Measurements from ENCODE around the gene ZNF484. TPM values are rescaled to one million over a fixed set of nuclear protein-coding genes. Genes with fewer than 3 reads are reported as not detected.
"Not testable (repeated sequence)": the region's sequence is repeated elsewhere in the genome, so short reads cannot be mapped to it uniquely, and the experiment has no call there.

ZNF484 gene
- total and polyA plus RNA-seq, 7 donors: 0.79 to 6.1 (median 3.9) TPM

GRCh38 chr9:92890761-92891160 lies 12.9 kb upstream of the ZNF484 start:
- no peak overlapping the region for H3K27ac ChIP-seq

GRCh38 chr9:92887880-92888338 lies 10.1 kb upstream of the ZNF484 start:
- Histone ChIP-seq H3K36me3 (ENCODE audit: insufficient read depth in 1 of 2, low read depth in 1 of 2) (no peaks in the 10 kb centered on the region), H3K27ac (no peak overlapping the region), H3K27me3 (ENCODE audit: insufficient read depth in 3 of 3, low read length in 2 of 3) (no peaks in the 10 kb centered on the region), H3K4me1 (no peaks in the 10 kb centered on the region), H3K9me3 (no peaks in the 10 kb centered on the region), H3K4me3 (no peak overlapping the region)
- no peak for ATAC-seq
- DNase-seq: no peak
- intact Hi-C loops (cut with DNase I): no loop called here
- 69 to 73% (median 70%) methylated on average over 5 of the region's 5 CpGs for WGBS, 3 donors
- no peak for TF ChIP-seq CTCF (IDR thresholded peaks at IDR 0.05)

More at GRCh38 chr9:92890761-92891160, 12.9 kb upstream of the ZNF484 start:
- ATAC-seq (no peak), DNase-seq (no peak)
- intact Hi-C loops (cut with DNase I): no loop called here
- Histone ChIP-seq H3K27me3 (ENCODE audit: insufficient read depth in 3 of 3, low read length in 2 of 3) (no peaks in the 10 kb centered on the region), H3K4me1 (no peaks in the 10 kb centered on the region), H3K36me3 (ENCODE audit: insufficient read depth in 1 of 2, low read depth in 1 of 2) (no peaks in the 10 kb centered on the region), H3K4me3 (no peak overlapping the region), H3K9me3 (no peaks in the 10 kb centered on the region)
- 75 to 77% (median 76%) methylated on average over 2 of the region's 2 CpGs for WGBS, 3 donors
- TF ChIP-seq CTCF (IDR thresholded peaks at IDR 0.05): no peak

- H3K4me3 ChIP-seq; H3K4me1 ChIP-seq; intact Hi-C loops (cut with DNase I); DNase-seq; H3K27me3 ChIP-seq (ENCODE audit: insufficient read depth in 3 of 3, low read length in 2 of 3); H3K9me3 ChIP-seq; H3K36me3 ChIP-seq (ENCODE audit: insufficient read depth in 1 of 2, low read depth in 1 of 2); ATAC-seq; H3K27ac ChIP-seq: not testable (repeated sequence)
- 67 to 74% (median 68%) methylated on average over 8 of the region's 8 CpGs for WGBS, 3 donors
Observed at GRCh38 chr9:92886846-92887610, 9.2 kb upstream of the ZNF484 start.

GRCh38 chr9:92883666-92884405 lies 6.0 kb upstream of the ZNF484 start:
- ATAC-seq; H3K27me3 ChIP-seq (ENCODE audit: insufficient read depth in 3 of 3, low read length in 2 of 3); H3K4me1 ChIP-seq; H3K9me3 ChIP-seq; intact Hi-C loops (cut with DNase I); H3K27ac ChIP-seq; H3K36me3 ChIP-seq (ENCODE audit: insufficient read depth in 1 of 2, low read depth in 1 of 2); H3K4me3 ChIP-seq; DNase-seq: not testable (repeated sequence)
- 73 to 81% (median 79%) methylated on average over 15 of the region's 15 CpGs for WGBS, 3 donors

GRCh38 chr9:92882276-92882675 lies 4.4 kb upstream of the ZNF484 start:
- no peaks in the 10 kb centered on the region for H3K4me1 ChIP-seq
- ATAC-seq (no peak), DNase-seq (no peak)
- no peaks in the 10 kb centered on the region for H3K36me3 ChIP-seq (ENCODE audit: insufficient read depth in 1 of 2, low read depth in 1 of 2)
- H3K9me3 ChIP-seq: no peaks in the 10 kb centered on the region
- no peak overlapping the region for H3K4me3 ChIP-seq
- 61 to 71% (median 64%) methylated on average over 5 of the region's 5 CpGs for WGBS, 3 donors
- H3K27me3 ChIP-seq (ENCODE audit: insufficient read depth in 3 of 3, low read length in 2 of 3): no peaks in the 10 kb centered on the region
- no peak overlapping the region for H3K27ac ChIP-seq
- no peak for TF ChIP-seq CTCF (IDR thresholded peaks at IDR 0.05)
- intact Hi-C loops (cut with DNase I): no loop called here
